HG03196 (cell line): ENCODE measurements around the gene NHLRC4.

Experiments
- ATAC-seq: cut with Tn5 transposase; IDR thresholded peaks from one replicate; pipeline ENCODE4 v1.9.1; 2021; ENCODE audit not compliant: unreplicated experiment

Gene NHLRC4

GRCh38 chr16:566475-567372 lies at the start of gene NHLRC4:
NHLRC4 (plus strand) TSS chr16:567005; CDS start chr16:568048, 1,043 bp downstream.
- ATAC-seq, result peak; percentile 31

GRCh38 chr16:518858-519257 lies 47.9 kb upstream of the NHLRC4 start:
- ATAC-seq, result no peak

GRCh38 chr16:519425-519824 lies 47.4 kb upstream of the NHLRC4 start:
- ATAC-seq, result no peak

GRCh38 chr16:519841-520687 lies 46.7 kb upstream of the NHLRC4 start:
- ATAC-seq, result no peak

GRCh38 chr16:520847-521246 lies 46.0 kb upstream of the NHLRC4 start:
- ATAC-seq, result no peak

GRCh38 chr16:521381-522210 lies 45.2 kb upstream of the NHLRC4 start:
- no peak for ATAC-seq

GRCh38 chr16:522320-523096 lies 44.3 kb upstream of the NHLRC4 start:
- ATAC-seq, result no peak

GRCh38 chr16:523097-523741 lies 43.6 kb upstream of the NHLRC4 start:
- ATAC-seq, result no peak

- ATAC-seq, result no peak
These were observed 42.3 kb upstream of the NHLRC4 start for GRCh38 chr16:524274-525040.

GRCh38 chr16:525123-525519 lies 41.7 kb upstream of the NHLRC4 start:
- ATAC-seq, result no peak

GRCh38 chr16:525520-526180 lies 41.2 kb upstream of the NHLRC4 start:
- no peak for ATAC-seq

GRCh38 chr16:526181-527014 lies 40.4 kb upstream of the NHLRC4 start:
- ATAC-seq, result no peak

- ATAC-seq, result peak; percentile 66
These were observed 39.5 kb upstream of the NHLRC4 start, which contains the start of gene CAPN15 for GRCh38 chr16:527015-527903. CAPN15 (plus strand) TSS chr16:527712; CDS start chr16:546839, 19,127 bp downstream.

GRCh38 chr16:528111-529011 lies 38.4 kb upstream of the NHLRC4 start:
- peak; percentile 16 for ATAC-seq

- no peak for ATAC-seq
These were observed 37.7 kb upstream of the NHLRC4 start for GRCh38 chr16:529012-529575.
